Left lung (tissue), 10 donors: ENCODE data around the gene USP6NL. TPM values are rescaled to one million over a fixed set of nuclear protein-coding genes. Genes with fewer than 3 reads are reported as not detected.

Experiments used
- ATAC-seq: fragments of 200-7000 bp; cut with Tn5 transposase; one replicate; pipeline ENCODE4 v1.9.1; 2020; ENCODE audit warnings: moderate library complexity
- DNase-seq, 4 donors: peaks; one replicate each; pipeline ENCODE4 v3.0.0-alpha.2; 2013 to 2020
- H3K27ac ChIP-seq, 2 donors: fragments of 200-600 bp; sonication (generic) in 1 of 2; one replicate each; pipeline versions ENCODE4 v1.5.0 to v1.8.0; 2020 to 2021
- H3K27me3 ChIP-seq, 2 donors: fragments of 200-600 bp; sonication (generic) in 1 of 2; one replicate each; pipeline versions ENCODE4 v1.5.0 to v1.8.0; 2020 to 2021
- H3K36me3 ChIP-seq, 2 donors: fragments of 200-600 bp; sonication (generic) in 1 of 2; one replicate each; pipeline versions ENCODE4 v1.5.0 to v1.8.0; 2020 to 2021
- H3K4me1 ChIP-seq, 2 donors: fragments of 200-600 bp; one replicate each; pipeline ENCODE4 v1.8.0; 2021
- H3K4me3 ChIP-seq, 2 donors: fragments of 200-600 bp; sonication (generic) in 1 of 2; one replicate each; pipeline versions ENCODE4 v1.5.0 to v1.8.0; 2020 to 2021; ENCODE audit warnings: mild to moderate bottlenecking in 1 of 2
- H3K9me3 ChIP-seq, 2 donors: fragments of 200-600 bp; sonication (generic) in 1 of 2; one replicate each; pipeline versions ENCODE4 v1.5.0 to v1.8.0; 2020 to 2021
- CTCF ChIP-seq, 2 donors: fragments of 200-600 bp; sonication (generic) in 1 of 2; IDR thresholded peaks; one replicate each; pipeline versions ENCODE4 v1.5.0 to v1.8.0; 2021; ENCODE audit warnings: antibody characterized with exemption in 2 of 2
- intact Hi-C, 2 donors: fragments of 100-400 bp; cut with DNase I; formaldehyde crosslinking; loops; one replicate each; pipeline versions ENCODE4 v1.11.2 to v1.14.2; 2022
- polyA plus RNA-seq, 6 donors: library from polyadenylated mRNA; unstranded; fragments of 120-200 nt; gene quantifications; one replicate each; pipeline ENCODE4 v1.2.1, GENCODE V29; 2013; ENCODE audit not compliant: insufficient read length in 6 of 6
- total RNA-seq, 2 donors: library from RNA; stranded (reverse); fragmentation: NEBNext Ultra II Directional; extraction: Animal tissue kit (Norgen Biotek cat#: 25700); gene quantifications; one replicate each; pipeline ENCODE4 v1.2.1, GENCODE V29; 2021
- donor health status: DM: no; HTN: yes; CAD: no.
- donor health status: DM: no; HTN: no; CAD: no.

Gene USP6NL
- total and polyA plus RNA-seq, 8 donors: 16.0 to 25.6 (median 24.0) TPM

- no peak overlapping the region for H3K27ac ChIP-seq
- DNase-seq (no peak), ATAC-seq (no peak)
- H3K4me3 ChIP-seq: no peak overlapping the region
- no peaks in the 10 kb centered on the region for H3K27me3 ChIP-seq
- no peaks in the 10 kb centered on the region for H3K36me3 ChIP-seq
- no peak for TF ChIP-seq CTCF (IDR thresholded peaks at IDR 0.05)
- H3K4me1 ChIP-seq: no peaks in the 10 kb centered on the region
- H3K9me3 ChIP-seq: no peaks in the 10 kb centered on the region
- intact Hi-C loops: no loop called here
Observed at GRCh38 chr10:11478807-11479206, 132.6 kb downstream of the USP6NL start.

- ATAC-seq: no peak
- no peak overlapping the region for H3K4me3 ChIP-seq
- intact Hi-C loops: no loop called here
Observed at GRCh38 chr10:11475831-11476434, 135.5 kb downstream of the USP6NL start.

GRCh38 chr10:11473128-11473760 is 138.2 kb downstream of the USP6NL start:
- no peaks in the 10 kb centered on the region for H3K4me1 ChIP-seq
- intact Hi-C loops: no loop called here
- no peaks in the 10 kb centered on the region for H3K36me3 ChIP-seq
- no peaks in the 10 kb centered on the region for H3K9me3 ChIP-seq
- ATAC-seq (peak; percentile 31), DNase-seq (peak in 1 of 4 donors; percentile 7)
- H3K27me3 ChIP-seq: no peaks in the 10 kb centered on the region
- H3K27ac ChIP-seq: no peak overlapping the region
- TF ChIP-seq CTCF (IDR thresholded peaks at IDR 0.05): no peak
- no peak overlapping the region for H3K4me3 ChIP-seq

More at GRCh38 chr10:11475831-11476434, 135.5 kb downstream of the USP6NL start:
- TF ChIP-seq CTCF (IDR thresholded peaks at IDR 0.05): no peak
- DNase-seq: no peak
- no peaks in the 10 kb centered on the region for H3K36me3 ChIP-seq
- H3K9me3 ChIP-seq: no peaks in the 10 kb centered on the region
- no peak overlapping the region for H3K27ac ChIP-seq
- no peaks in the 10 kb centered on the region for H3K4me1 ChIP-seq
- no peaks in the 10 kb centered on the region for H3K27me3 ChIP-seq

GRCh38 chr10:11472158-11472753 is 139.2 kb downstream of the USP6NL start:
- H3K27me3 ChIP-seq: no peaks in the 10 kb centered on the region
- DNase-seq (peak; percentile 20 to 78 (median 52)), ATAC-seq (peak; percentile 94)
- TF ChIP-seq CTCF (IDR thresholded peaks at IDR 0.05): peak; percentile 49 to 83
- H3K4me1 ChIP-seq: no peaks in the 10 kb centered on the region
- no peaks in the 10 kb centered on the region for H3K36me3 ChIP-seq
- intact Hi-C loops: no loop called here
- H3K27ac ChIP-seq: no peak overlapping the region
- H3K9me3 ChIP-seq: no peaks in the 10 kb centered on the region
- H3K4me3 ChIP-seq: no peak overlapping the region

- Histone ChIP-seq H3K4me1 (no peaks in the 10 kb centered on the region), H3K27ac (no peak overlapping the region), H3K27me3 (no peaks in the 10 kb centered on the region), H3K9me3 (no peaks in the 10 kb centered on the region), H3K36me3 (no peaks in the 10 kb centered on the region), H3K4me3 (no peak overlapping the region)
- DNase-seq: no peak
- intact Hi-C loops: no loop called here
- ATAC-seq: no peak
- no peak for TF ChIP-seq CTCF (IDR thresholded peaks at IDR 0.05)
Observed at GRCh38 chr10:11469575-11470391, 141.7 kb downstream of the USP6NL start.
